CD4-positive, CD25-positive, alpha-beta regulatory T cell (primary cell): Measurements from ENCODE around the gene PHF19. TPM values are rescaled to one million over a fixed set of nuclear protein-coding genes. Genes with fewer than 3 reads are reported as not detected.

Experiments
- ATAC-seq, 2 donors: fragments of 150-1000 bp; cut with Tn5 transposase; one replicate each; pipeline ENCODE4 v1.10.0; 2021; ENCODE audit warnings: low read depth in 2 of 2, moderate number of reproducible peaks in 2 of 2, moderate library complexity in 1 of 2
- DNase-seq, 3 donors: peaks; one replicate each; pipeline versions ENCODE4 v3.0.0 to v3.0.0-alpha.2; 2012 to 2022; ENCODE audit warnings: mixed read lengths in 1 of 3
- H3K27ac ChIP-seq: one replicate; pipeline ENCODE4 v1.7.0; 2013; ENCODE audit warnings: mild to moderate bottlenecking, low read length; ENCODE audit not compliant: insufficient read depth, poor library complexity, severe bottlenecking
- H3K27me3 ChIP-seq: one replicate; pipeline ENCODE4 v1.7.0; 2013; ENCODE audit warnings: low read length; ENCODE audit not compliant: control insufficient read depth, insufficient read depth
- H3K36me3 ChIP-seq: one replicate; pipeline ENCODE4 v1.7.0; 2013; ENCODE audit warnings: mild to moderate bottlenecking, low read length, moderate library complexity; ENCODE audit not compliant: control insufficient read depth, insufficient read depth
- H3K4me1 ChIP-seq: 2 replicates; pipeline ENCODE4 v1.7.0; 2013; ENCODE audit warnings: mild to moderate bottlenecking, low read length; ENCODE audit not compliant: insufficient read depth, control insufficient read depth, poor library complexity, severe bottlenecking
- H3K4me3 ChIP-seq: one replicate; pipeline ENCODE4 v1.7.0; 2013; ENCODE audit warnings: low read depth, mild to moderate bottlenecking, low read length, moderate library complexity
- H3K9me3 ChIP-seq, 2 experiments: 1 replicate in 1 of 2; 2 replicates in 1 of 2; pipeline ENCODE4 v1.7.0; 2013; ENCODE audit warnings: low read length in 2 of 2, mild to moderate bottlenecking in 1 of 2, moderate library complexity in 1 of 2; ENCODE audit not compliant: control insufficient read depth in 2 of 2
- H3K27ac Mint-ChIP-seq, 3 donors: one replicate each; pipeline ENCODE4 v1.8.0; 2020 to 2022; ENCODE audit warnings: mild to moderate bottlenecking in 3 of 3, mixed read lengths in 3 of 3, moderate library complexity in 2 of 3
- H3K27me3 Mint-ChIP-seq: one replicate; pipeline ENCODE4 v1.8.0; 2022; ENCODE audit warnings: mild to moderate bottlenecking, mixed read lengths
- H3K36me3 Mint-ChIP-seq: one replicate; pipeline ENCODE4 v1.8.0; 2020; ENCODE audit warnings: mixed read lengths
- H3K4me1 Mint-ChIP-seq, 4 donors: one replicate each; pipeline ENCODE4 v1.8.0; 2020 to 2022; ENCODE audit warnings: mixed read lengths in 4 of 4, mild to moderate bottlenecking in 1 of 4
- H3K4me3 Mint-ChIP-seq, 4 donors: one replicate each; pipeline ENCODE4 v1.8.0; 2020 to 2022; ENCODE audit warnings: mild to moderate bottlenecking in 4 of 4, mixed read lengths in 4 of 4, moderate library complexity in 3 of 4
- H3K9me3 Mint-ChIP-seq, 7 donors: one replicate each; pipeline ENCODE4 v1.8.0; 2020 to 2022; ENCODE audit warnings: mixed read lengths in 7 of 7, mild to moderate bottlenecking in 3 of 7, moderate library complexity in 2 of 7
- polyA plus RNA-seq, 4 donors: library from polyadenylated mRNA; unstranded; fragments of 300-500 nt; fragmentation: Illumina TruSeq; gene quantifications; one replicate each; pipeline ENCODE4 v1.2.3, GENCODE V29; 2021
- total RNA-seq: library from RNA; stranded (reverse); gene quantifications from one replicate; pipeline ENCODE4 v1.2.3, GENCODE V29; 2022

Gene PHF19
- total and polyA plus RNA-seq, 5 donors from 2014 or later = 21.4 to 149 (median 40.0) TPM

GRCh38 chr9:120841930-120842684, 34.9 kb downstream of the PHF19 start:
- H3K4me1 Mint-ChIP-seq = peaks cover 25 to 89% (median 68%) of the 10 kb centered on the region in 4 donors
- H3K4me3 Mint-ChIP-seq = peak overlapping the region; percentile 94 to 99 (median 96)
- DNase-seq = no peak
- ATAC-seq = no peak
- peaks cover 0 to 2% (median 0%) of the 10 kb centered on the region in 7 donors for H3K9me3 Mint-ChIP-seq
- peak overlapping the region; percentile 98 to 99 (median 99) for H3K27ac Mint-ChIP-seq
- H3K27me3 Mint-ChIP-seq = no peaks in the 10 kb centered on the region
- Histone ChIP-seq H3K27ac (peak overlapping the region; percentile 97), H3K27me3 (no peaks in the 10 kb centered on the region), H3K4me1 (peaks cover 59% of the 10 kb centered on the region), H3K9me3 (no peaks in the 10 kb centered on the region), H3K36me3 (no peaks in the 10 kb centered on the region), H3K4me3 (peak overlapping the region; percentile 88)
- H3K36me3 Mint-ChIP-seq = peaks cover 51% of the 10 kb centered on the region

- Mint-ChIP-seq H3K36me3 (peaks cover 42% of the 10 kb centered on the region), H3K4me1 (peaks cover 11 to 69% (median 52%) of the 10 kb centered on the region in 4 donors), H3K9me3 (peaks cover 0 to 2% (median 0%) of the 10 kb centered on the region in 7 donors), H3K27ac (peak overlapping the region; percentile 5 to 58 (median 22)), H3K4me3 (peak overlapping the region; percentile 19 to 59 (median 46)), H3K27me3 (no peaks in the 10 kb centered on the region)
- H3K9me3 ChIP-seq = no peaks in the 10 kb centered on the region
- H3K36me3 ChIP-seq = peaks cover 15% of the 10 kb centered on the region
- ATAC-seq (no peak), DNase-seq (no peak)
- no peaks in the 10 kb centered on the region for H3K27me3 ChIP-seq
- no peak overlapping the region for H3K27ac ChIP-seq
- peaks cover 29% of the 10 kb centered on the region for H3K4me1 ChIP-seq
- no peak overlapping the region for H3K4me3 ChIP-seq
Observed at GRCh38 chr9:120839146-120839545, 37.8 kb downstream of the PHF19 start.

- no peaks in the 10 kb centered on the region for H3K27me3 ChIP-seq
- H3K9me3 ChIP-seq = no peaks in the 10 kb centered on the region
- no peaks in the 10 kb centered on the region for H3K27me3 Mint-ChIP-seq
- peak overlapping the region in 2 of 4 donors; percentile 14 to 42 for H3K4me3 Mint-ChIP-seq
- peaks cover 0 to 2% (median 0%) of the 10 kb centered on the region in 7 donors for H3K9me3 Mint-ChIP-seq
- H3K27ac Mint-ChIP-seq = peak overlapping the region in 2 of 3 donors; percentile 31 to 34
- no peak for DNase-seq
- ATAC-seq = no peak
- peaks cover 20% of the 10 kb centered on the region for H3K36me3 ChIP-seq
- H3K4me1 Mint-ChIP-seq = peaks cover 11 to 60% (median 47%) of the 10 kb centered on the region in 4 donors
- H3K4me3 ChIP-seq = no peak overlapping the region
- peaks cover 21% of the 10 kb centered on the region for H3K4me1 ChIP-seq
- no peak overlapping the region for H3K27ac ChIP-seq
- H3K36me3 Mint-ChIP-seq = peaks cover 44% of the 10 kb centered on the region
Observed at GRCh38 chr9:120837921-120838320, 39.1 kb downstream of the PHF19 start.

- Histone ChIP-seq H3K27ac (no peak overlapping the region), H3K36me3 (peaks cover 64% of the 10 kb centered on the region), H3K27me3 (no peaks in the 10 kb centered on the region), H3K4me3 (no peak overlapping the region), H3K9me3 (no peaks in the 10 kb centered on the region), H3K4me1 (no peaks in the 10 kb centered on the region)
- Mint-ChIP-seq H3K4me3 (no peak overlapping the region), H3K27ac (no peak overlapping the region), H3K9me3 (no peaks in the 10 kb centered on the region), H3K4me1 (peaks cover 0 to 24% (median 20%) of the 10 kb centered on the region in 4 donors), H3K36me3 (peaks cover 50% of the 10 kb centered on the region), H3K27me3 (no peaks in the 10 kb centered on the region)
- DNase-seq (no peak), ATAC-seq (no peak)
Observed at GRCh38 chr9:120833325-120833724, 43.7 kb downstream of the PHF19 start.

GRCh38 chr9:120832807-120833206, 44.2 kb downstream of the PHF19 start:
- peaks cover 64% of the 10 kb centered on the region for H3K36me3 ChIP-seq
- H3K27me3 ChIP-seq = no peaks in the 10 kb centered on the region
- no peak overlapping the region for H3K27ac ChIP-seq
- ATAC-seq = no peak
- H3K9me3 ChIP-seq = no peaks in the 10 kb centered on the region
- no peak overlapping the region for H3K4me3 ChIP-seq
- H3K27ac Mint-ChIP-seq = peak overlapping the region in 1 of 3 donors; percentile 48
- H3K4me1 Mint-ChIP-seq = peaks cover 0 to 20% (median 16%) of the 10 kb centered on the region in 4 donors
- H3K36me3 Mint-ChIP-seq = peaks cover 45% of the 10 kb centered on the region
- H3K4me1 ChIP-seq = no peaks in the 10 kb centered on the region
- no peak overlapping the region for H3K4me3 Mint-ChIP-seq
- DNase-seq = no peak
- no peaks in the 10 kb centered on the region for H3K9me3 Mint-ChIP-seq
- H3K27me3 Mint-ChIP-seq = no peaks in the 10 kb centered on the region

- peaks cover 79% of the 10 kb centered on the region for H3K36me3 ChIP-seq
Observed at GRCh38 chr9:120830865-120831264, 46.1 kb downstream of the PHF19 start.

GRCh38 chr9:120830151-120830550, 46.8 kb downstream of the PHF19 start:
- H3K27me3 Mint-ChIP-seq = no peaks in the 10 kb centered on the region
- no peak for ATAC-seq
- H3K36me3 ChIP-seq = peaks cover 77% of the 10 kb centered on the region

More at GRCh38 chr9:120830865-120831264, 46.1 kb downstream of the PHF19 start:
- no peaks in the 10 kb centered on the region for H3K9me3 Mint-ChIP-seq
- Histone ChIP-seq H3K4me1 (no peaks in the 10 kb centered on the region), H3K27me3 (no peaks in the 10 kb centered on the region), H3K9me3 (no peaks in the 10 kb centered on the region), H3K27ac (no peak overlapping the region), H3K4me3 (no peak overlapping the region)
- H3K36me3 Mint-ChIP-seq = peaks cover 50% of the 10 kb centered on the region
- DNase-seq (no peak), ATAC-seq (no peak)
- H3K4me1 Mint-ChIP-seq = peaks cover 4 to 9% (median 7%) of the 10 kb centered on the region in 4 donors
- no peaks in the 10 kb centered on the region for H3K27me3 Mint-ChIP-seq
- H3K4me3 Mint-ChIP-seq = no peak overlapping the region
- H3K27ac Mint-ChIP-seq = peak overlapping the region in 1 of 3 donors; percentile 42

More at GRCh38 chr9:120830151-120830550, 46.8 kb downstream of the PHF19 start:
- DNase-seq = no peak
- Mint-ChIP-seq H3K4me3 (no peak overlapping the region), H3K9me3 (no peaks in the 10 kb centered on the region), H3K4me1 (peaks cover 2 to 7% (median 5%) of the 10 kb centered on the region in 4 donors), H3K36me3 (peaks cover 47% of the 10 kb centered on the region), H3K27ac (peak overlapping the region in 1 of 3 donors; percentile 68)
- H3K27me3 ChIP-seq = no peaks in the 10 kb centered on the region
- H3K9me3 ChIP-seq = no peaks in the 10 kb centered on the region
- no peak overlapping the region for H3K27ac ChIP-seq
- no peak overlapping the region for H3K4me3 ChIP-seq
- H3K4me1 ChIP-seq = no peaks in the 10 kb centered on the region
